HEK293 (cell line): ENCODE data around the gene TEAD4.

Experiments used
- CTCF ChIA-PET: fragments of 350-600 bp; formaldehyde crosslinking; extraction: SDS; loops from one replicate; lab custom pipeline; 2021; ENCODE audit warnings: antibody characterized with exemption; lab: Yijun Ruan, JAX
- POLR2A ChIA-PET: fragments of 300-600 bp; formaldehyde crosslinking; extraction: SDS; loops from one replicate; lab custom pipeline; 2020; ENCODE audit warnings: antibody characterized with exemption, inconsistent platforms; lab: Yijun Ruan, JAX
- H3K27ac ChIP-seq: fragments of 200-500 bp; sonication (Bioruptor generic); 2 replicates; pipeline ENCODE4 v1.5.1; 2014; ENCODE audit warnings: low read depth, low read length, control low read depth, inconsistent platforms; ENCODE audit errors: extremely low read depth
- H3K36me3 ChIP-seq, 2 experiments: fragments of 200-500 bp in 1 of 2; sonication (Bioruptor generic) in 1 of 2; 1 replicate in 1 of 2; 2 replicates in 1 of 2; pipeline ENCODE4 v1.5.1; 2014 to 2017; ENCODE audit warnings: inconsistent platforms in 2 of 2, low read length in 2 of 2; ENCODE audit not compliant: control insufficient read depth in 2 of 2, insufficient read depth in 1 of 2
- H3K4me1 ChIP-seq: fragments of 200-500 bp; sonication (Bioruptor generic); 2 replicates; pipeline ENCODE4 v1.5.1; 2014; ENCODE audit warnings: mild to moderate bottlenecking, low read length, inconsistent platforms; ENCODE audit not compliant: control insufficient read depth, insufficient read depth
- H3K4me3 ChIP-seq: 2 replicates; pipeline ENCODE4 v1.5.1; 2011; ENCODE audit warnings: low read depth, mild to moderate bottlenecking, control low read depth, low read length, moderate library complexity
- H3K9me3 ChIP-seq: fragments of 200-500 bp; sonication (Bioruptor generic); 2 replicates; pipeline ENCODE4 v1.5.1; 2014; ENCODE audit warnings: low read depth, low read length, inconsistent platforms; ENCODE audit not compliant: control insufficient read depth, insufficient read depth
- FEZF1 ChIP-seq: fragments of 450-650 bp; formaldehyde crosslinking; IDR thresholded peaks from 2 replicates; pipeline ENCODE4 v1.5.1; 2016; ENCODE audit warnings: missing biosample characterization, missing genetic modification characterization
- KLF9 ChIP-seq: fragments of 450-650 bp; formaldehyde crosslinking; IDR thresholded peaks from 2 replicates; pipeline ENCODE4 v1.5.1; 2016; ENCODE audit warnings: missing biosample characterization, missing genetic modification characterization, low read depth
- PATZ1 ChIP-seq: fragments of 450-650 bp; formaldehyde crosslinking; IDR thresholded peaks from 2 replicates; pipeline ENCODE4 v1.5.1; 2016; ENCODE audit warnings: missing biosample characterization, missing genetic modification characterization
- PBX3 ChIP-seq: sonication (generic); formaldehyde crosslinking; IDR thresholded peaks from 2 replicates; pipeline ENCODE4 v1.8.1; 2022; ENCODE audit warnings: mild to moderate bottlenecking, moderate library complexity, missing genetic modification reagents
- PRDM10 ChIP-seq: fragments of 450-650 bp; formaldehyde crosslinking; IDR thresholded peaks from 2 replicates; pipeline ENCODE4 v1.5.1; 2016; ENCODE audit warnings: missing biosample characterization, missing genetic modification characterization
- SCRT2 ChIP-seq: fragments of 450-650 bp; formaldehyde crosslinking; IDR thresholded peaks from 2 replicates; pipeline ENCODE4 v1.5.1; 2016; ENCODE audit warnings: missing biosample characterization, missing genetic modification characterization
- SP2 ChIP-seq: fragments of 450-650 bp; formaldehyde crosslinking; IDR thresholded peaks from 2 replicates; pipeline ENCODE4 v1.5.1; 2016; ENCODE audit warnings: missing biosample characterization, missing genetic modification characterization
- ZBTB6 ChIP-seq: fragments of 450-650 bp; formaldehyde crosslinking; IDR thresholded peaks from 2 replicates; pipeline ENCODE4 v1.5.1; 2017; ENCODE audit warnings: missing biosample characterization, missing genetic modification characterization
- ZNF138 ChIP-seq: fragments of 450-650 bp; formaldehyde crosslinking; IDR thresholded peaks from 2 replicates; pipeline ENCODE4 v1.5.1; 2016; ENCODE audit warnings: missing biosample characterization, missing genetic modification characterization, borderline replicate concordance
- ZNF155 ChIP-seq: fragments of 450-650 bp; formaldehyde crosslinking; IDR thresholded peaks from 2 replicates; pipeline ENCODE4 v1.5.1; 2016; ENCODE audit warnings: missing biosample characterization, missing genetic modification characterization
- ZNF530 ChIP-seq: fragments of 450-650 bp; formaldehyde crosslinking; IDR thresholded peaks from 2 replicates; pipeline ENCODE4 v1.5.1; 2016; ENCODE audit warnings: low read depth, missing biosample characterization, missing genetic modification characterization
- ZNF549 ChIP-seq: fragments of 450-650 bp; IDR thresholded peaks from 2 replicates; pipeline ENCODE4 v1.5.1; 2018; ENCODE audit warnings: missing biosample characterization, missing genetic modification characterization, mild to moderate bottlenecking, inconsistent platforms, moderate library complexity
- ZNF624 ChIP-seq: fragments of 450-650 bp; formaldehyde crosslinking; IDR thresholded peaks from 2 replicates; pipeline ENCODE4 v1.5.1; 2017; ENCODE audit warnings: missing biosample characterization, missing genetic modification characterization
- ZNF830 ChIP-seq: fragments of 450-650 bp; IDR thresholded peaks from 2 replicates; pipeline ENCODE4 v1.5.0; 2018; ENCODE audit warnings: missing biosample characterization, missing genetic modification characterization, low read depth, mild to moderate bottlenecking, moderate library complexity
- TF ChIP-seq, protein P1 (sequence below): fragments of 450-650 bp; formaldehyde crosslinking; IDR thresholded peaks from 2 replicates; pipeline ENCODE4 v1.5.1; 2016; ENCODE audit warnings: missing biosample characterization, missing genetic modification characterization, borderline replicate concordance

The TEAD4 gene

GRCh38 chr12:3038166-3038565, 79.0 kb downstream of the TEAD4 start:
- ChIA-PET CTCF (interaction anchor here (0.7 kb wide), 1 partner anchor 157 kb away, joined by 3 read pairs; no protein-coding TSS in a partner anchor), POLR2A (no interaction called here)
- no peak overlapping the region for H3K4me3 ChIP-seq
- TF ChIP-seq KLF9 (tag by site-specific recombination) (no peak), ZNF530 (tag by site-specific recombination) (no peak), ZNF624 (no peak), SP2 (tag by site-specific recombination) (no peak), PBX3 (no peak), ZNF138 (no peak), FEZF1 (no peak), ZNF830 (no peak), ZNF155 (tag by site-specific recombination) (no peak)
- no peak overlapping the region for H3K27ac ChIP-seq
- H3K4me1 ChIP-seq, result no peaks in the 10 kb centered on the region
- H3K36me3 ChIP-seq, result peaks cover 0 to 23% of the 10 kb centered on the region in 2 experiments; a peak in 2 of 3 replicates
- H3K9me3 ChIP-seq, result no peaks in the 10 kb centered on the region

DNA sequence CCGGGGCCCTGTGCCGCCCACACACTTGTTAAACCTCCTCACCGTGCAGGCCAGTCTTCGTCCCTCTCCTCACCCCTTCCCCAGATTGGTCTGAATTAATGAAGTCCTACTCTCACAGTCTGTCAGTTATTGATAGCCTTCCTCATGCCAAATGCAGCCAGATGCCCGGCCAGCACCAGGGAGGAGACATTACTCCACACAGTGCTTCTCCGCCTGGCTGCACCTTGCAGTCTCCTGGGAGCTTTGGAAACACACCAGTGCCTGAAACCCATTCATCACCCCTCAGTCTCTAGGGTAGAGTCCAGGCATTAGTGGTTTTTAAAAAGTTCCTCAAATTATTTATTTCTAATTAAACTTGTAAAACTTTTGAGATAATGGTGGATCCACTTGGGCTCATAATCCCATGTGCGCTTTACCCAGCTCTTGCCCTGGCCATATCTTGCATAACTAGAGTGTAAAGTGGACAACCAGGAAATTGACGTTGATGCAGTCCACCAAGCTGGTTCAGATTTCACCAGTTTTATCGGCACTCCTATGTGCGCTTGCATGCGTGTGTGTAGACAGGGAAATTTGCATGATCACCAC, 79.8 kb downstream of the TEAD4 start:
- Histone ChIP-seq H3K27ac (no peak overlapping the region), H3K36me3 (peaks cover 0 to 23% of the 10 kb centered on the region in 2 experiments; a peak in 2 of 3 replicates), H3K4me1 (no peaks in the 10 kb centered on the region), H3K9me3 (no peaks in the 10 kb centered on the region), H3K4me3 (no peak overlapping the region)
- ChIA-PET CTCF (interaction anchor here (0.7 to 1.3 kb wide), 2 partner anchors 152 to 185 kb away, joined by 3 read pairs; no protein-coding TSS in a partner anchor), POLR2A (interaction anchor here (0.6 kb wide), 1 partner anchor 682 kb away, joined by 4 read pairs; no protein-coding TSS in a partner anchor)
- TF ChIP-seq SCRT2 (tag by site-specific recombination), result peak; percentile 32; the same call in 1 of the 2 replicates
- no peak for TF ChIP-seq ZNF549 (tag by site-specific recombination)

GRCh38 chr12:3040026-3040656, 80.9 kb downstream of the TEAD4 start:
- CTCF ChIA-PET, result interaction anchor here (0.6 to 1.3 kb wide), 3 partner anchors 37 to 155 kb away, joined by 3 to 4 read pairs (median 3); no protein-coding TSS in a partner anchor
- Histone ChIP-seq H3K4me3 (no peak overlapping the region), H3K36me3 (peaks cover 0 to 23% of the 10 kb centered on the region in 2 experiments; a peak in 2 of 3 replicates)
- no peak for TF ChIP-seq ZBTB6 (tag by site-specific recombination)
- no peak for TF ChIP-seq PATZ1 (tag by site-specific recombination)
- TF ChIP-seq, protein P1, sequence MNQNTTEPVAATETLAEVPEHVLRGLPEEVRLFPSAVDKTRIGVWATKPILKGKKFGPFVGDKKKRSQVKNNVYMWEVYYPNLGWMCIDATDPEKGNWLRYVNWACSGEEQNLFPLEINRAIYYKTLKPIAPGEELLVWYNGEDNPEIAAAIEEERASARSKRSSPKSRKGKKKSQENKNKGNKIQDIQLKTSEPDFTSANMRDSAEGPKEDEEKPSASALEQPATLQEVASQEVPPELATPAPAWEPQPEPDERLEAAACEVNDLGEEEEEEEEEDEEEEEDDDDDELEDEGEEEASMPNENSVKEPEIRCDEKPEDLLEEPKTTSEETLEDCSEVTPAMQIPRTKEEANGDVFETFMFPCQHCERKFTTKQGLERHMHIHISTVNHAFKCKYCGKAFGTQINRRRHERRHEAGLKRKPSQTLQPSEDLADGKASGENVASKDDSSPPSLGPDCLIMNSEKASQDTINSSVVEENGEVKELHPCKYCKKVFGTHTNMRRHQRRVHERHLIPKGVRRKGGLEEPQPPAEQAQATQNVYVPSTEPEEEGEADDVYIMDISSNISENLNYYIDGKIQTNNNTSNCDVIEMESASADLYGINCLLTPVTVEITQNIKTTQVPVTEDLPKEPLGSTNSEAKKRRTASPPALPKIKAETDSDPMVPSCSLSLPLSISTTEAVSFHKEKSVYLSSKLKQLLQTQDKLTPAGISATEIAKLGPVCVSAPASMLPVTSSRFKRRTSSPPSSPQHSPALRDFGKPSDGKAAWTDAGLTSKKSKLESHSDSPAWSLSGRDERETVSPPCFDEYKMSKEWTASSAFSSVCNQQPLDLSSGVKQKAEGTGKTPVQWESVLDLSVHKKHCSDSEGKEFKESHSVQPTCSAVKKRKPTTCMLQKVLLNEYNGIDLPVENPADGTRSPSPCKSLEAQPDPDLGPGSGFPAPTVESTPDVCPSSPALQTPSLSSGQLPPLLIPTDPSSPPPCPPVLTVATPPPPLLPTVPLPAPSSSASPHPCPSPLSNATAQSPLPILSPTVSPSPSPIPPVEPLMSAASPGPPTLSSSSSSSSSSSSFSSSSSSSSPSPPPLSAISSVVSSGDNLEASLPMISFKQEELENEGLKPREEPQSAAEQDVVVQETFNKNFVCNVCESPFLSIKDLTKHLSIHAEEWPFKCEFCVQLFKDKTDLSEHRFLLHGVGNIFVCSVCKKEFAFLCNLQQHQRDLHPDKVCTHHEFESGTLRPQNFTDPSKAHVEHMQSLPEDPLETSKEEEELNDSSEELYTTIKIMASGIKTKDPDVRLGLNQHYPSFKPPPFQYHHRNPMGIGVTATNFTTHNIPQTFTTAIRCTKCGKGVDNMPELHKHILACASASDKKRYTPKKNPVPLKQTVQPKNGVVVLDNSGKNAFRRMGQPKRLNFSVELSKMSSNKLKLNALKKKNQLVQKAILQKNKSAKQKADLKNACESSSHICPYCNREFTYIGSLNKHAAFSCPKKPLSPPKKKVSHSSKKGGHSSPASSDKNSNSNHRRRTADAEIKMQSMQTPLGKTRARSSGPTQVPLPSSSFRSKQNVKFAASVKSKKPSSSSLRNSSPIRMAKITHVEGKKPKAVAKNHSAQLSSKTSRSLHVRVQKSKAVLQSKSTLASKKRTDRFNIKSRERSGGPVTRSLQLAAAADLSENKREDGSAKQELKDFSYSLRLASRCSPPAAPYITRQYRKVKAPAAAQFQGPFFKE, result no peak
- TF ChIP-seq PRDM10 (tag by site-specific recombination), result no peak

More at GRCh38 chr12:3040026-3040656, 80.9 kb downstream of the TEAD4 start:
- H3K27ac ChIP-seq, result no peak overlapping the region
- H3K4me1 ChIP-seq, result no peaks in the 10 kb centered on the region
- POLR2A ChIA-PET, result no interaction called here
- H3K9me3 ChIP-seq, result no peaks in the 10 kb centered on the region
